Activated naive CD8-positive, alpha-beta T cell treated with anti-CD3 and anti-CD28 coated beads, Interleukin-2, amount 50 U/mL, for 24 hours (primary cell): ENCODE measurements around the gene GNAZ.
"Not testable (repeated sequence)": the region's sequence is repeated elsewhere in the genome, so short reads cannot be mapped to it uniquely, and the experiment has no call there.

Experiments used
- ATAC-seq: fragments of 150-1000 bp; cut with Tn5 transposase; one replicate; pipeline ENCODE4 v1.10.0; 2021
- DNase-seq: peaks from one replicate; pipeline ENCODE4 v3.0.0; 2021
- H3K27ac Mint-ChIP-seq: one replicate; pipeline ENCODE4 v1.8.0; 2021; ENCODE audit warnings: mild to moderate bottlenecking, mixed read lengths
- H3K27me3 Mint-ChIP-seq: one replicate; pipeline ENCODE4 v1.8.0; 2021; ENCODE audit warnings: mixed read lengths
- H3K36me3 Mint-ChIP-seq: one replicate; pipeline ENCODE4 v1.8.0; 2021; ENCODE audit warnings: low read depth, mixed read lengths
- H3K4me1 Mint-ChIP-seq: one replicate; pipeline ENCODE4 v1.8.0; 2021; ENCODE audit warnings: mixed read lengths
- H3K4me3 Mint-ChIP-seq: one replicate; pipeline ENCODE4 v1.8.0; 2021; ENCODE audit warnings: mild to moderate bottlenecking, moderate library complexity, mixed read lengths
- H3K9me3 Mint-ChIP-seq: one replicate; pipeline ENCODE4 v1.8.0; 2021; ENCODE audit warnings: mixed read lengths

GNAZ gene

DNA sequence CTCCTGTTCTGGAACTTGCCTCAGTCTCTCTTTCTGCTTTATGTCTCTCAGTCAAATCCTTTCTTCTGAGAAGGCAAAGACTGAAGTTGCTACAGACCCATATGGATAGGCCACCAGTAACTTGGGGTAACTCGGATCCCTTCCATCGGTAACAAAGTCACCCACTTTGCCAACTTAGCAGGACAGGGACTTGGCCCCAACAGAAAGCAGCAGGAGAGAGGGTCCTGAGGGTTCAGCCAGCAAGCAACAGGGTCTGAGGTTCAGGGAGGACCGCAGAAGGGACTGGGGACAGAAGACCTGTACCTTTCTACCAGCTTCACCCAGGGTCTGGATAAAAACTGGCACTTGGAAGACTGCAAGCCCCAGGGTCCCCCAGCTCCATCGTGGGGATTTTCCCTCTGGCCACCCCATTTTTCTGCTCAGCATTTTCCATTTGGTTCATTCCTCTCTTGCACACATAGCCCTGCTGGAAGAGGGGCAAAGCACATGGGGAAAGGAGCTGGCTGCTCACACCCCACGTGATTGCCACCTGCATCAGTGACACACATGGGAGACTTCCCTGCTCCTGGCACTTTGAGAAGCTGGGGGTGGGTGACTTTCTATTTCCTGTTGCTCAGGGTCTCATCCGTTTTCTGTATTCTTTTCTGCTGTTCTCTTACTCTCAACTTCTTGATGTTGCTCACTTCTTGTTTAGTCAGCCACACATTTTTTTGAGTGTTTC, 34.6 kb upstream of the GNAZ start:
- peaks cover 7% of the 10 kb centered on the region for H3K27me3 Mint-ChIP-seq
- no peaks in the 10 kb centered on the region for H3K36me3 Mint-ChIP-seq
- H3K27ac Mint-ChIP-seq, result peak overlapping the region; percentile 36
- H3K4me1 Mint-ChIP-seq, result peaks cover 21% of the 10 kb centered on the region
- no peak overlapping the region for H3K4me3 Mint-ChIP-seq
- ATAC-seq (peak; percentile 32), DNase-seq (peak; percentile 28)
- no peaks in the 10 kb centered on the region for H3K9me3 Mint-ChIP-seq

- ATAC-seq (peak; percentile 44), DNase-seq (no peak)
- Mint-ChIP-seq H3K36me3 (no peaks in the 10 kb centered on the region), H3K4me1 (peaks cover 21% of the 10 kb centered on the region), H3K9me3 (no peaks in the 10 kb centered on the region), H3K4me3 (no peak overlapping the region), H3K27me3 (peaks cover 7% of the 10 kb centered on the region), H3K27ac (peak overlapping the region; percentile 44)
These were observed 33.5 kb upstream of the GNAZ start for GRCh38 chr22:23036684-23037428.

DNA sequence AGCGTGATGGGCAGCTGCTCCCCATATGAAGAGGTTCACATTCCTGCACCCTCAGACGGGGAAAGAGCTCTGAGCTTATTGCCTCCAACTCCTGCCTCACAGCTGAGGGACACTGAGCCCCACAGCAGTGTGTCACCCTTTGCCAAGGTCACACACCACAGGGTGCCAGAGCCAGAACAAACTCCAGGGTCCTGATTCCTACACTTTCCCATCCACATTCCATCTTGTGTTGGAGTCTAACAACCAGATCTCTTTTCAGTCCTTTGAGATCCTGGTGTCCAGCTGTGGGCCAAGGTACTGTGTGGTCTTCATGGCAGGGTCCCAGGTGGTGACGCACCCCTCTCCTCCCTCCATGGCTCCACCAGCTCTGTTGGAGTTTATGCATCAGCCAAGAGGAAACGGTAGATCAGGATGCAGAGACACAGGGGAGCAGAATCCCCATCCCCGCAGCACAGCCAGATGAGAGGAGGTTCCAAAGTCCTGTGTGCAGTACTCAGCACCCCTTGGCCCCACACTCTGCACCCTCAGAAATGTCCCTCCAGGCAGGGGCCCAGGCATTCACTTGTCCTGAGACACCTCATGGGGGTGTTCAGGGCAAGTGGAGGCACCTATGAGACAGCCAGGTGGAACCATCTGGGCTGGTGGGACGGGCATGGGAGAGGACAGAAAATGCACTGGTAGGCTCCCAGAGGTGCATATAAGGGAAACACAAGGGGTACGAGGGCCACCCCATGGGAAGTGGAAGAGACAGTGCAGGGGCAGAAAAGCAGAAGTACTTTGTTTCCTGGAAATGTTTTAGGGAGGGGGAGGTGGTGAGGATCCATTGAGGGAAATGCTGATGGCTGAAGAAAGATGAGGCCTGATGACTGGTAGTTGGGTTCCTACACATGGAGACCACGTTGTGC, 32.6 kb upstream of the GNAZ start:
- DNase-seq, result no peak
- peaks cover 21% of the 10 kb centered on the region for H3K4me1 Mint-ChIP-seq
- H3K36me3 Mint-ChIP-seq, result no peaks in the 10 kb centered on the region
- no peak for ATAC-seq
- H3K27me3 Mint-ChIP-seq, result peaks cover 7% of the 10 kb centered on the region
- no peaks in the 10 kb centered on the region for H3K9me3 Mint-ChIP-seq
- H3K4me3 Mint-ChIP-seq, result no peak overlapping the region
- H3K27ac Mint-ChIP-seq, result no peak overlapping the region

GRCh38 chr22:23038334-23038642, 32.0 kb upstream of the GNAZ start:
- Mint-ChIP-seq H3K4me3 (no peak overlapping the region), H3K27ac (no peak overlapping the region), H3K9me3 (no peaks in the 10 kb centered on the region), H3K4me1 (peaks cover 21% of the 10 kb centered on the region), H3K27me3 (peaks cover 7% of the 10 kb centered on the region), H3K36me3 (no peaks in the 10 kb centered on the region)
- ATAC-seq (no peak), DNase-seq (no peak)

- Mint-ChIP-seq H3K36me3 (no peaks in the 10 kb centered on the region), H3K4me3 (no peak overlapping the region), H3K27ac (no peak overlapping the region), H3K9me3 (no peaks in the 10 kb centered on the region), H3K4me1 (peaks cover 21% of the 10 kb centered on the region), H3K27me3 (peaks cover 7% of the 10 kb centered on the region)
- no peak for DNase-seq
- no peak for ATAC-seq
These were observed 31.4 kb upstream of the GNAZ start for GRCh38 chr22:23038902-23039301.

DNA sequence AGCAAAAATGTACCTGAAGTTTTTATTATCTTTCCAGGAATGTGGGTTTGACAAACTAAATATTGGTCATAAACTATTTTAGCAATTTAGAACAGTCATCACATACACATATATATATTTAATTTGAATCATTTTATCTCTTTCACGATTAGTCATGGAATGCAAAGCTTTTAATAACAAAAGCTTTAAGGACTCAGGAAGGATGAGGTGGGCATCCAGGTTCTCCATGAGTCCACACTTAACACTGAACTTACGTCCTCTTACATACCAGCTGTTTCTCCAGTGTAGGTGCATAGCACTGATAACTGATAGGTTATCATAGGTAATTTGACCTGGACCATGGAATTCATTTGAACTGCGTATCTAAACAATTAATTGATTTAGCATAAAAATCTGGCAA, 28.1 kb upstream of the GNAZ start:
- Mint-ChIP-seq H3K27ac (no peak overlapping the region), H3K4me3 (no peak overlapping the region), H3K4me1 (peaks cover 2% of the 10 kb centered on the region), H3K9me3 (peaks cover 7% of the 10 kb centered on the region), H3K36me3 (no peaks in the 10 kb centered on the region), H3K27me3 (peaks cover 7% of the 10 kb centered on the region)
- no peak for ATAC-seq
- DNase-seq, result no peak

- peaks cover 7% of the 10 kb centered on the region for H3K9me3 Mint-ChIP-seq
- DNase-seq, result no peak
- no peaks in the 10 kb centered on the region for H3K4me1 Mint-ChIP-seq
- no peaks in the 10 kb centered on the region for H3K36me3 Mint-ChIP-seq
- H3K27ac Mint-ChIP-seq, result no peak overlapping the region
- no peak overlapping the region for H3K4me3 Mint-ChIP-seq
- H3K27me3 Mint-ChIP-seq, result peaks cover 6% of the 10 kb centered on the region
- ATAC-seq, result no peak
These were observed 25.7 kb upstream of the GNAZ start for GRCh38 chr22:23044570-23044969.

DNA sequence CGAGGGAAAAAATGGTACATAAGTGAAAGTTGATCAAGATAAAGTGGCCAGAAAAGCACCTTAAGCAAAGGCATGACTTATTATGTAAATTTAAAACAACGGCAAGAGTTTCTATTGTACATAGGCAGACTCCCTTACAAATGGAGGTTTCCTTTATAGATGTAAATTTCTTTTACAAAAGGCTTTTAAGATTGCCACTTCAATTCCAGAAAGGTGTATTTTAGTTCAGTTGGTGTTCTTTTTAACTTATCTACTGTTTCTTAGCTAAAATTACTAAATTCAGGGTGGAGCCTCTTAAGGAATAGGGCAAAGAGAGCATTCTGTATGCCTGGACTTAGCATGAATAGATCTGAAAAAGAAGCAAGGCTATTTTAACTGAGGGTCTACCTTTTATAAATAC, 24.9 kb upstream of the GNAZ start:
- DNase-seq, result no peak
- Mint-ChIP-seq H3K9me3 (peaks cover 7% of the 10 kb centered on the region), H3K27ac (no peak overlapping the region), H3K36me3 (no peaks in the 10 kb centered on the region), H3K4me3 (no peak overlapping the region), H3K4me1 (no peaks in the 10 kb centered on the region), H3K27me3 (peaks cover 10% of the 10 kb centered on the region)
- ATAC-seq, result no peak

GRCh38 chr22:23047265-23047664, 23.1 kb upstream of the GNAZ start:
- DNase-seq (no peak), ATAC-seq (no peak)
- Mint-ChIP-seq H3K4me3 (no peak overlapping the region), H3K9me3 (peaks cover 7% of the 10 kb centered on the region), H3K27ac (no peak overlapping the region), H3K27me3 (peaks cover 19% of the 10 kb centered on the region), H3K4me1 (no peaks in the 10 kb centered on the region), H3K36me3 (no peaks in the 10 kb centered on the region)

GRCh38 chr22:23047742-23048141, 22.6 kb upstream of the GNAZ start:
- DNase-seq (no peak), ATAC-seq (no peak)
- Mint-ChIP-seq H3K36me3 (no peaks in the 10 kb centered on the region), H3K4me3 (no peak overlapping the region), H3K9me3 (peaks cover 7% of the 10 kb centered on the region), H3K4me1 (no peaks in the 10 kb centered on the region), H3K27me3 (peaks cover 19% of the 10 kb centered on the region), H3K27ac (no peak overlapping the region)

DNA sequence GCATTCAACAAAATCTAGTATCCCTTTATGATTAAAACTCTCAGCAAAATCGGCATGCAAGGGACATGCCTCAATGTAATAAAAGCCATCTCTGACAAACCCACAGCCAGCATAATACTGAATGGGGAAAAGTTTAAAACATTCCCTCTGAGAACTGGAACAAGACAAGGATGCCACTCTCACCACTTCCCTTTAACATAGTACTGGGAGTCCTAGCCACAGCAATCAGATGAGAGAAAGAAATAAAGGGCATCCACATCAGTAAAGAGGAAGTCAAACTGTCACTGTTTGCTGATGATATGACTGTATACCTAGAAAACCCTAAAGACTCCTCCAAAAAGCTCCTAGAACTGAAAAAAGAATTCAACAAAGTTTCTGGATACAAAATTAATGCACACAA, 19.8 kb upstream of the GNAZ start:
- not testable (repeated sequence) for DNase-seq, H3K27ac Mint-ChIP-seq, H3K36me3 Mint-ChIP-seq, H3K4me1 Mint-ChIP-seq, ATAC-seq, H3K4me3 Mint-ChIP-seq, H3K9me3 Mint-ChIP-seq
- H3K27me3 Mint-ChIP-seq, result peaks cover 19% of the 10 kb centered on the region

DNA sequence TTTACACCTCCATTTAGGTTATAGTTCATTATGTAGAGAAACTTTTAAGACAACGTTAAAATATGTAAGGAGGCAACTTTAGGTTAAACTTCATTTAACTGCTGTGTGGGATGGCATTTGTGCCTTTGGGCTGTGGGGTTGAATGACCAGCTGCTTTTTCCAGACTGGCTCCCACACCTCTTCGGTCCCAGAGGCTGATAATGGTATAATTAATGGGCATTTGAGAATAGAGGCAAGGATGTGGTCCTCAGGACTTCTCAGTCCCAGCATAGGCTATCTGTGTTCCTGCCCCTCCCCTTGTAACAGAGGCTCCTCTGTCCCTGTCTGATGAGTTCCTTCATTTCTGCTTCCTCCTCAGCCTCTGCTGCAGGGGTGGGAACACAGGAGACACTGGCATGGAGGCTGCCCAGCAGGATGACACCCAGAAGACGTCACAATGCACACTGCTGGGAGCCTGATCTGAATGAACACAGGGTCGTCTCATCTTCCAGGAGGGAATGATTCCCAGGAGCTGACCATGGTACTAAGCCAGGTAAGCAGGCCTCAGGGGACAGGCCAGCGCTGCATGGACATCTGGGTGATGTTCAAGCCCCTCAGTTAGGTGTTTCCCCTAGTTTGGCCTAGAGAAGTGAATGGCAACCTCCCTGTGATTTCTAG, 17.1 kb upstream of the GNAZ start:
- no peak for ATAC-seq
- Mint-ChIP-seq H3K4me3 (no peak overlapping the region), H3K36me3 (no peaks in the 10 kb centered on the region), H3K4me1 (peaks cover 8% of the 10 kb centered on the region), H3K9me3 (peaks cover 8% of the 10 kb centered on the region), H3K27ac (no peak overlapping the region), H3K27me3 (peaks cover 19% of the 10 kb centered on the region)
- DNase-seq, result no peak

DNA sequence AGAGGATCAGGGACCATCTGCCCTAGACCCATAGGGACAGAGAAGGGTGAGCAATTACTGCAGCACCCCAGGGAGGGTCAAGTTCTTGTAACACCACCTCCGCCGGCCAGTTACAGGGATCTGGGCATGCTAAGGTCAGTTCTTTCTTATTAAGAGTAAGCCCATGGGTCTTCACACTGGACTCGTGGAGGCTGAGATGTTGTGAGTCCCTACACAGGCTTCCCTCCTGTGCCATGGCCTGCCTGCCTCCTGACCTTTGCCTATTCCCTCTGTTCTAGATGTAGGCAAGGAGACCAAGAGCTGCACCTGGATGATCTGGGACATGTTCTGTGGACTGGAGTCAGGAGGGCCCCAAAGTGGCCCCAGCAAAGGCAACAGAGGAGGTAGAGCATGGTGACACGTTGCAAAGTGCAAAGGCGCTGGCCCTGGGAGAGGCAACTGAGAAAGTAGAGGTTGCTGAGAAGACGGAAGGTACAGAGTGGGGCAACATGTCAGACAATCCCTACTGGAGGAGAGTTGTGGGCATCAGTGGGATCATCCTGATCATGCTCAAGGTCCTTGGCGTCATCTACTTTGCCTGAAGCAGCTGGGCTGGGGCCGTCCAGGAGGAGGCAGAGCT, 16.3 kb upstream of the GNAZ start:
- H3K27ac Mint-ChIP-seq, result no peak overlapping the region

More for the DNA sequence above, 16.3 kb upstream of the GNAZ start:
- Mint-ChIP-seq H3K4me1 (peaks cover 8% of the 10 kb centered on the region), H3K27me3 (peaks cover 19% of the 10 kb centered on the region), H3K36me3 (no peaks in the 10 kb centered on the region), H3K9me3 (peaks cover 8% of the 10 kb centered on the region), H3K4me3 (no peak overlapping the region)
- DNase-seq (no peak), ATAC-seq (no peak)
